HepG2 (cell line): Measurements from ENCODE around the gene ZMAT2. TPM values are rescaled to one million over a fixed set of nuclear protein-coding genes. Genes with fewer than 3 reads are reported as not detected.

ENCODE experiments used
- AKAP8 ChIP-seq: sonication (generic); formaldehyde crosslinking; IDR thresholded peaks from 2 replicates; pipeline ENCODE4 v1.5.1; 2020; ENCODE audit warnings: mild to moderate bottlenecking, missing genetic modification reagents
- BHLHE40 ChIP-seq: IDR thresholded peaks from 2 replicates; pipeline ENCODE4 v1.6.1; 2011; ENCODE audit warnings: low read length, improper control_type of control experiment
- CCDC6 ChIP-seq: sonication (generic); formaldehyde crosslinking; IDR thresholded peaks from 2 replicates; pipeline ENCODE4 v1.8.1; 2022; ENCODE audit warnings: mild to moderate bottlenecking, missing genetic modification reagents, moderate library complexity
- FOXA1 ChIP-seq, 2 experiments: fragments of 450-650 bp in 1 of 2; sonication (generic) in 1 of 2; formaldehyde crosslinking in 1 of 2; IDR thresholded peaks; 2 replicates each; pipeline versions ENCODE4 v1.4.0 to v1.6.1; 2016 to 2020; ENCODE audit warnings: missing genetic modification reagents in 1 of 2
- FOXA3 ChIP-seq: IDR thresholded peaks from 2 replicates; pipeline ENCODE4 v1.6.1; 2016; ENCODE audit warnings: missing genetic modification reagents, missing compliant biosample characterization
- MAFK ChIP-seq, 2 experiments: IDR thresholded peaks in 1 of 2; conservative IDR thresholded peaks in 1 of 2; 2 replicates each; pipeline ENCODE4 v1.6.1; 2011; ENCODE audit warnings: improper control_type of control experiment in 2 of 2, low read length in 2 of 2
- NCOR1 ChIP-seq: fragments of 200-600 bp; sonication (generic); IDR thresholded peaks from 2 replicates; pipeline ENCODE4 v1.7.0; 2017; ENCODE audit warnings: antibody characterized with exemption, low read length, borderline replicate concordance
- NR2F6 ChIP-seq, 2 experiments: IDR thresholded peaks; 2 replicates each; pipeline ENCODE4 v1.6.1; 2016; ENCODE audit warnings: antibody characterized with exemption in 1 of 2, mild to moderate bottlenecking in 1 of 2
- PATZ1 ChIP-seq: sonication (generic); formaldehyde crosslinking; IDR thresholded peaks from 2 replicates; pipeline ENCODE4 v1.4.0; 2020; ENCODE audit warnings: missing genetic modification reagents
- PBX3 ChIP-seq: sonication (generic); formaldehyde crosslinking; IDR thresholded peaks from 2 replicates; pipeline ENCODE4 v1.8.1; 2023; ENCODE audit warnings: missing genetic modification reagents, inconsistent platforms, borderline replicate concordance
- RCOR2 ChIP-seq: IDR thresholded peaks from 2 replicates; pipeline ENCODE4 v1.6.1; 2016; ENCODE audit warnings: missing biosample characterization, missing genetic modification reagents
- RXRB ChIP-seq: IDR thresholded peaks from 2 replicates; pipeline ENCODE4 v1.6.1; 2016; ENCODE audit warnings: borderline replicate concordance, missing genetic modification reagents, missing compliant biosample characterization
- SIN3A ChIP-seq: IDR thresholded peaks from 2 replicates; pipeline ENCODE4 v1.6.1; 2011; ENCODE audit warnings: low read depth, mild to moderate bottlenecking, control low read depth, low read length, borderline replicate concordance
- SMAD9 ChIP-seq: sonication (generic); formaldehyde crosslinking; IDR thresholded peaks from 2 replicates; pipeline ENCODE4 v1.5.1; 2020; ENCODE audit warnings: mild to moderate bottlenecking, missing genetic modification reagents
- TEF ChIP-seq: sonication (generic); formaldehyde crosslinking; IDR thresholded peaks from 2 replicates; pipeline ENCODE4 v1.5.0; 2020; ENCODE audit warnings: missing genetic modification reagents
- YY1 ChIP-seq: IDR thresholded peaks from 2 replicates; pipeline ENCODE4 v1.6.1; 2011; ENCODE audit warnings: low read length, low read depth, moderate library complexity, mild to moderate bottlenecking; ENCODE audit not compliant: insufficient read depth, insufficient replicate concordance
- ZNF549 ChIP-seq: sonication (generic); formaldehyde crosslinking; IDR thresholded peaks from 2 replicates; pipeline ENCODE4 v1.5.0; 2020; ENCODE audit warnings: missing genetic modification reagents
- ZNF557 ChIP-seq: sonication (generic); formaldehyde crosslinking; IDR thresholded peaks from 2 replicates; pipeline ENCODE4 v1.4.0; 2020; ENCODE audit warnings: missing genetic modification reagents
- ZNF605 ChIP-seq: sonication (generic); formaldehyde crosslinking; IDR thresholded peaks from 2 replicates; pipeline ENCODE4 v1.8.0; 2022; ENCODE audit warnings: mild to moderate bottlenecking, missing genetic modification reagents
- ZNF770 ChIP-seq: sonication (generic); formaldehyde crosslinking; IDR thresholded peaks from 2 replicates; pipeline ENCODE4 v1.5.0; 2020; ENCODE audit warnings: mild to moderate bottlenecking, missing genetic modification reagents
- ZNF800 ChIP-seq: sonication (generic); formaldehyde crosslinking; IDR thresholded peaks from 2 replicates; pipeline ENCODE4 v1.4.0; 2020; ENCODE audit warnings: missing genetic modification reagents
- polyA plus RNA-seq, 8 experiments: library from polyadenylated mRNA; depleted of rRNA in 3 of 8; stranded (reverse) in 7 of 8; unstranded in 1 of 8; fragments of >200 nt; fragmentation: Illumina TruSeq in 4 of 8; extraction: Trizol in 4 of 8; gene quantifications; 2 replicates each; pipeline versions ENCODE4 v1.2.1 to v1.2.3, GENCODE V29; 2011 to 2016; ENCODE audit warnings: low read depth in 4 of 8, missing spikeins in 1 of 8, mixed read lengths in 1 of 8; ENCODE audit not compliant: insufficient read depth in 1 of 8
- total RNA-seq, 5 experiments: library from RNA; depleted of rRNA; stranded (reverse); fragments of >200 nt; fragmentation: Illumina TruSeq; extraction: Trizol; gene quantifications; 2 replicates each; pipeline ENCODE4 v1.2.3, GENCODE V29; 2016; ENCODE audit warnings: low read depth in 1 of 5

Gene ZMAT2
- total and polyA plus RNA-seq, 2 of the 13 experiments (the other 11 are each of a cell fraction or from before 2014, with no cell fraction given) = 35.4 to 92.8 TPM

- TF ChIP-seq ZNF605 (CRISPR knock-in tag) = peak; percentile 50; the same call in 1 of the 2 replicates
- no peak for TF ChIP-seq PBX3
- peak; percentile 71 for TF ChIP-seq FOXA3 (CRISPR knock-in tag)
- 0 out of 2 replicates have a peak, but pooled peaks have one; percentile 33 for TF ChIP-seq NR2F6 (IDR thresholded peaks at IDR 0.05)
- TF ChIP-seq NR2F6 (CRISPR knock-in tag; IDR thresholded peaks at IDR 0.05) = no peak; the same call in 1 of the 2 replicates
- peak; percentile 25; the same call in 1 of the 2 replicates for TF ChIP-seq RCOR2 (CRISPR knock-in tag)
- TF ChIP-seq RXRB (CRISPR knock-in tag) = peak; percentile 66; the same call in 1 of the 2 replicates
- peak; percentile 44 for TF ChIP-seq YY1
- TF ChIP-seq ZNF549 (CRISPR knock-in tag) = no peak
- peak; percentile 80 to 95 for TF ChIP-seq MAFK (conservative IDR thresholded peaks at IDR 0.05 in 1 of 2, IDR thresholded peaks at IDR 0.05 in 1 of 2; ENCODE audit: low read length in 2 of 2)
- peak; percentile 71 for TF ChIP-seq PATZ1 (CRISPR knock-in tag)
- TF ChIP-seq AKAP8 (CRISPR knock-in tag) = no peak
- no peak for TF ChIP-seq BHLHE40
- no peak for TF ChIP-seq ZNF770 (CRISPR knock-in tag)
- TF ChIP-seq ZNF800 = peak; percentile 71; the same call in 1 of the 2 replicates
- TF ChIP-seq FOXA1 (IDR thresholded peaks at IDR 0.05) = no peak
- peak; percentile 21; the same call in 1 of the 2 replicates for TF ChIP-seq FOXA1 (CRISPR knock-in tag; IDR thresholded peaks at IDR 0.05)
- TF ChIP-seq SIN3A = peak; percentile 90; the same call in 1 of the 2 replicates
- TF ChIP-seq SMAD9 (CRISPR knock-in tag) = no peak
- TF ChIP-seq TEF = no peak
- peak; percentile 34; the same call in 1 of the 2 replicates for TF ChIP-seq CCDC6 (CRISPR knock-in tag)
- 0 out of 2 replicates have a peak, but pooled peaks have one; percentile 77 for TF ChIP-seq ZNF557
- no peak; the same call in 1 of the 2 replicates for TF ChIP-seq NCOR1
Measured at GRCh38 chr5:140710899-140711552, 10.8 kb downstream of the ZMAT2 start (continued).
